Activated T-helper 1 cell treated with Interleukin-2 at 50 U/mL for 16 hours (primary cell): ENCODE data around the gene BSN.

ENCODE experiments used
- DNase-seq: peaks from one replicate; pipeline ENCODE4 v3.0.0-alpha.2; 2020; ENCODE audit warnings: low read depth

Gene BSN

GRCh38 chr3:49553692-49554632 lies at the start of gene BSN:
BSN (plus strand) TSS chr3:49554477; CDS start chr3:49554603, 126 bp downstream.
- DNase-seq = peak; percentile 74

GRCh38 chr3:49506906-49507305 lies 47.4 kb upstream of the BSN start:
- no peak for DNase-seq

- DNase-seq = no peak
These were observed 45.2 kb upstream of the BSN start for GRCh38 chr3:49509028-49509561.

GRCh38 chr3:49511639-49512038 lies 42.6 kb upstream of the BSN start:
- no peak for DNase-seq

GRCh38 chr3:49512781-49513355 lies 41.4 kb upstream of the BSN start:
- DNase-seq = no peak

GRCh38 chr3:49513494-49514124 lies 40.7 kb upstream of the BSN start:
- DNase-seq = no peak

GRCh38 chr3:49518016-49518415 lies 36.3 kb upstream of the BSN start:
- DNase-seq = no peak

- no peak for DNase-seq
These were observed 35.8 kb upstream of the BSN start for GRCh38 chr3:49518441-49518840.

GRCh38 chr3:49519296-49519695 lies 35.0 kb upstream of the BSN start:
- no peak for DNase-seq

- DNase-seq = no peak
These were observed 34.3 kb upstream of the BSN start for GRCh38 chr3:49519916-49520385.

- no peak for DNase-seq
These were observed 30.2 kb upstream of the BSN start for GRCh38 chr3:49523756-49524747.

- no peak for DNase-seq
These were observed 24.7 kb upstream of the BSN start for GRCh38 chr3:49529567-49529966.

- DNase-seq = no peak
These were observed 24.0 kb upstream of the BSN start for GRCh38 chr3:49530231-49530630.

GRCh38 chr3:49530701-49531100 lies 23.6 kb upstream of the BSN start:
- DNase-seq = no peak

GRCh38 chr3:49531218-49531617 lies 23.1 kb upstream of the BSN start:
- no peak for DNase-seq

GRCh38 chr3:49531715-49532114 lies 22.6 kb upstream of the BSN start:
- no peak for DNase-seq

- DNase-seq = no peak
These were observed 21.2 kb upstream of the BSN start for GRCh38 chr3:49533031-49533430.

- no peak for DNase-seq
These were observed 20.3 kb upstream of the BSN start for GRCh38 chr3:49533786-49534519.

GRCh38 chr3:49534581-49535441 lies 19.5 kb upstream of the BSN start:
- no peak for DNase-seq
